Endothelial cell (in vitro differentiated cells): ENCODE measurements around the gene GNL3. TPM values are rescaled to one million over a fixed set of nuclear protein-coding genes. Genes with fewer than 3 reads are reported as not detected.
A peak's percentile ranks its signal among the peaks of the same experiment; 100 is the strongest.

Experiments used
- DNase-seq: peaks from one replicate; pipeline ENCODE4 v3.0.0; 2021; ENCODE audit warnings: low spot score
- H3K27ac Mint-ChIP-seq: one replicate; pipeline ENCODE4 v1.8.0; 2021; ENCODE audit warnings: mixed read lengths, inconsistent platforms; ENCODE audit not compliant: unreplicated experiment
- H3K27me3 Mint-ChIP-seq: one replicate; pipeline ENCODE4 v1.8.0; 2021; ENCODE audit warnings: mild to moderate bottlenecking, moderate library complexity, mixed read lengths, inconsistent platforms; ENCODE audit not compliant: unreplicated experiment
- H3K36me3 Mint-ChIP-seq: one replicate; pipeline ENCODE4 v1.8.0; 2021; ENCODE audit warnings: mild to moderate bottlenecking, low read depth, mixed read lengths, inconsistent platforms; ENCODE audit not compliant: unreplicated experiment
- H3K4me1 Mint-ChIP-seq: one replicate; pipeline ENCODE4 v1.8.0; 2021; ENCODE audit warnings: mild to moderate bottlenecking, mixed read lengths, inconsistent platforms; ENCODE audit not compliant: unreplicated experiment
- H3K4me3 Mint-ChIP-seq: one replicate; pipeline ENCODE4 v1.8.0; 2021; ENCODE audit warnings: mild to moderate bottlenecking, mixed read lengths, inconsistent platforms; ENCODE audit not compliant: unreplicated experiment
- H3K9me3 Mint-ChIP-seq: one replicate; pipeline ENCODE4 v1.8.0; 2021; ENCODE audit warnings: mixed read lengths, inconsistent platforms; ENCODE audit not compliant: unreplicated experiment
- CTCF ChIP-seq: fragments of 200-600 bp; sonication (generic); IDR thresholded peaks from one replicate; pipeline ENCODE4 v1.5.0; 2021; ENCODE audit warnings: antibody characterized with exemption; ENCODE audit not compliant: unreplicated experiment
- long read RNA-seq: library from polyadenylated mRNA; unstranded; transcript quantifications from one replicate; pipeline ENCODE4 v2.0.0, GENCODE V29; 2020; ENCODE audit not compliant: unreplicated experiment
- total RNA-seq: library from RNA; stranded (reverse); fragmentation: NEBNext Ultra II Directional; extraction: Animal tissue kit (Norgen Biotek cat#: 25700); gene quantifications from one replicate; pipeline ENCODE4 v1.2.1, GENCODE V29; 2021; ENCODE audit not compliant: unreplicated experiment

GNL3 gene
- 50.0 TPM for total RNA-seq
- long read RNA-seq, transcript GNL3-202 (15 exons, 2,040 nt), result major isoform, 39 of 68 reads
- long read RNA-seq, partial matches to known transcripts, result 10 of 68 reads
- long read RNA-seq, other reads (novel, unspliced or antisense), result 15 of 68 reads

GRCh38 chr3:52685709-52686691 lies at the start of gene GNL3, which contains the start of gene PBRM1:
Gene GNL3, plus strand, starts transcription at chr3:52686032. Its CDS starts 61 bp downstream, at chr3:52686093.
Gene PBRM1, minus strand, starts transcription at chr3:52685913.
- H3K9me3 Mint-ChIP-seq, result no peaks in the 10 kb centered on the region
- peak; percentile 93 for DNase-seq
- no peak for TF ChIP-seq CTCF
- H3K4me3 Mint-ChIP-seq, result peak within 1 kb of the TSS; percentile 99
- peak within 1 kb of the TSS; percentile 98 for H3K27ac Mint-ChIP-seq
- peaks cover 28% of the 10 kb centered on the region for H3K36me3 Mint-ChIP-seq
- H3K27me3 Mint-ChIP-seq, result peaks cover 5% of the 10 kb centered on the region
- H3K4me1 Mint-ChIP-seq, result peaks cover 19% of the 10 kb centered on the region

- Mint-ChIP-seq H3K4me1 (peaks cover 4% of the 10 kb centered on the region), H3K4me3 (no peak overlapping the region), H3K9me3 (no peaks in the 10 kb centered on the region), H3K27me3 (no peaks in the 10 kb centered on the region), H3K27ac (no peak overlapping the region), H3K36me3 (peaks cover 4% of the 10 kb centered on the region)
- DNase-seq, result no peak
- TF ChIP-seq CTCF, result no peak
Observed at GRCh38 chr3:52636673-52637072, 49.2 kb upstream of the GNL3 start.

GRCh38 chr3:52645549-52645948 lies 40.3 kb upstream of the GNL3 start:
- no peak overlapping the region for H3K4me3 Mint-ChIP-seq
- no peak overlapping the region for H3K27ac Mint-ChIP-seq
- peaks cover 27% of the 10 kb centered on the region for H3K36me3 Mint-ChIP-seq
- no peak for DNase-seq
- H3K4me1 Mint-ChIP-seq, result no peaks in the 10 kb centered on the region
- TF ChIP-seq CTCF, result no peak
- no peaks in the 10 kb centered on the region for H3K9me3 Mint-ChIP-seq
- H3K27me3 Mint-ChIP-seq, result no peaks in the 10 kb centered on the region

GRCh38 chr3:52649461-52650210 lies 36.2 kb upstream of the GNL3 start:
- H3K4me1 Mint-ChIP-seq, result no peaks in the 10 kb centered on the region
- DNase-seq, result no peak
- no peak overlapping the region for H3K27ac Mint-ChIP-seq
- H3K4me3 Mint-ChIP-seq, result peak overlapping the region; percentile 22
- TF ChIP-seq CTCF, result no peak
- H3K9me3 Mint-ChIP-seq, result no peaks in the 10 kb centered on the region
- peaks cover 28% of the 10 kb centered on the region for H3K36me3 Mint-ChIP-seq
- H3K27me3 Mint-ChIP-seq, result no peaks in the 10 kb centered on the region
